ENCODE data around the gene TMEM126A. TPM values are rescaled to one million over a fixed set of nuclear protein-coding genes. Genes with fewer than 3 reads are reported as not detected.

TMEM126A gene
- total and polyA plus RNA-seq, 2 experiments from 2014 or later = 24.7 to 71.1 TPM

DNA sequence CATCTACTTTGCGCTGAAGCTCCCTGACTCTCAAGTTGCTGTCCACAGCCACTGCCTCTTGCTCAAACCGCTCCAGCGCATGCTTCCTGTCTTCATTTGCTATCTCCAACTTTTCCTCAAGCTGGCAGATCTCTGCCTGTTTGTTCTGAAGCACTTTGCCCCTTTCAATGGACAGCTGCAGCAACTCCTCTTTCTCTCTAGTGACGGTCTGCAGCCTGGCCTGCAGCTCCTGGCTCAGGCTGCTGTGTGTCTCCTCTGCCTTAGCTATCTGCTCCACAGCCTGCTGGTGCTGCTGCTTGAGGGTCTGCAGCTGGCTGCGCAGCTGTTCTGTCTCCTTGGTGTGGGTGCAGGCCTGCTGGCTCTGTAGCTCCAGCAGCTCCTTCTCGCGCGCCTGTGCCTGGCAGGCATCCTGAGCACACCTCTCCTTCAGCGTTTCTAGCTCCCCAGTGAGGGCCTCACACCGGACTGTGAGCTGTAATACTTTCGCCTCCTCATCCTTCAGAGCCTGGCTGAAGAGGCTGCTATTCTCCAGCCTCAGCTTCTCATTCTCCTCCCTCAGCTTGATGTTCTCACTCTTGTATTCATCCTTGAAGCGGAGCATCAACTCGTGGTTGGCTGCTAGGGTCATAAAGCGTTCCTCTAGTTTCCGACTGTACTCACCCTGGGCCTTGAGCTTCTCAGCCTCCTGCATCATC lies 37.5 kb downstream of the TMEM126A start:
- Histone ChIP-seq H3K9me2 (ENCODE audit: insufficient read depth) (no peaks in the 10 kb centered on the region), H3K36me3 (ENCODE audit: insufficient read depth) (no peaks in the 10 kb centered on the region), H3K27ac (ENCODE audit: low read depth) (no peak overlapping the region), H3K27me3 (ENCODE audit: insufficient read depth) (no peaks in the 10 kb centered on the region), H3K79me2 (replicated peaks; ENCODE audit: insufficient read depth) (no peaks in the 10 kb centered on the region), H3K4me2 (no peak overlapping the region), H3K4me1 (ENCODE audit: insufficient read depth) (no peaks in the 10 kb centered on the region; the same call in 1 of the 2 replicates), H2AFZ (peak overlapping the region; percentile 73; the same call in 1 of the 2 replicates), H3K4me3 (no peak overlapping the region), H4K20me1 (replicated peaks; ENCODE audit: insufficient read depth) (no peaks in the 10 kb centered on the region), H3F3A (replicated peaks; ENCODE audit: low read depth) (no peaks in the 10 kb centered on the region)
- DNase-seq (ENCODE audit: low spot score) (no peak), ATAC-seq (peak; percentile 21; the same call in 1 of the 3 replicates)
- no peak overlapping the region for H3K4me3 Mint-ChIP-seq
- TF ChIP-seq, protein P1, sequence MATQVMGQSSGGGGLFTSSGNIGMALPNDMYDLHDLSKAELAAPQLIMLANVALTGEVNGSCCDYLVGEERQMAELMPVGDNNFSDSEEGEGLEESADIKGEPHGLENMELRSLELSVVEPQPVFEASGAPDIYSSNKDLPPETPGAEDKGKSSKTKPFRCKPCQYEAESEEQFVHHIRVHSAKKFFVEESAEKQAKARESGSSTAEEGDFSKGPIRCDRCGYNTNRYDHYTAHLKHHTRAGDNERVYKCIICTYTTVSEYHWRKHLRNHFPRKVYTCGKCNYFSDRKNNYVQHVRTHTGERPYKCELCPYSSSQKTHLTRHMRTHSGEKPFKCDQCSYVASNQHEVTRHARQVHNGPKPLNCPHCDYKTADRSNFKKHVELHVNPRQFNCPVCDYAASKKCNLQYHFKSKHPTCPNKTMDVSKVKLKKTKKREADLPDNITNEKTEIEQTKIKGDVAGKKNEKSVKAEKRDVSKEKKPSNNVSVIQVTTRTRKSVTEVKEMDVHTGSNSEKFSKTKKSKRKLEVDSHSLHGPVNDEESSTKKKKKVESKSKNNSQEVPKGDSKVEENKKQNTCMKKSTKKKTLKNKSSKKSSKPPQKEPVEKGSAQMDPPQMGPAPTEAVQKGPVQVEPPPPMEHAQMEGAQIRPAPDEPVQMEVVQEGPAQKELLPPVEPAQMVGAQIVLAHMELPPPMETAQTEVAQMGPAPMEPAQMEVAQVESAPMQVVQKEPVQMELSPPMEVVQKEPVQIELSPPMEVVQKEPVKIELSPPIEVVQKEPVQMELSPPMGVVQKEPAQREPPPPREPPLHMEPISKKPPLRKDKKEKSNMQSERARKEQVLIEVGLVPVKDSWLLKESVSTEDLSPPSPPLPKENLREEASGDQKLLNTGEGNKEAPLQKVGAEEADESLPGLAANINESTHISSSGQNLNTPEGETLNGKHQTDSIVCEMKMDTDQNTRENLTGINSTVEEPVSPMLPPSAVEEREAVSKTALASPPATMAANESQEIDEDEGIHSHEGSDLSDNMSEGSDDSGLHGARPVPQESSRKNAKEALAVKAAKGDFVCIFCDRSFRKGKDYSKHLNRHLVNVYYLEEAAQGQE (IDR thresholded peaks at IDR 0.05; ENCODE audit: unreplicated experiment) = no peak
- TF ChIP-seq ZNF331 (CRISPR knock-in tag; IDR thresholded peaks at IDR 0.05; ENCODE audit: low read depth) = no peak
- TF ChIP-seq NANOG (IDR thresholded peaks at IDR 0.05; ENCODE audit: borderline replicate concordance) = no peak
- TF ChIP-seq, protein P2, sequence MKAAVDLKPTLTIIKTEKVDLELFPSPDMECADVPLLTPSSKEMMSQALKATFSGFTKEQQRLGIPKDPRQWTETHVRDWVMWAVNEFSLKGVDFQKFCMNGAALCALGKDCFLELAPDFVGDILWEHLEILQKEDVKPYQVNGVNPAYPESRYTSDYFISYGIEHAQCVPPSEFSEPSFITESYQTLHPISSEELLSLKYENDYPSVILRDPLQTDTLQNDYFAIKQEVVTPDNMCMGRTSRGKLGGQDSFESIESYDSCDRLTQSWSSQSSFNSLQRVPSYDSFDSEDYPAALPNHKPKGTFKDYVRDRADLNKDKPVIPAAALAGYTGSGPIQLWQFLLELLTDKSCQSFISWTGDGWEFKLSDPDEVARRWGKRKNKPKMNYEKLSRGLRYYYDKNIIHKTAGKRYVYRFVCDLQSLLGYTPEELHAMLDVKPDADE (IDR thresholded peaks at IDR 0.05) = no peak
- no peaks in the 10 kb centered on the region; the same call in 2 of the 3 replicates for H3K36me3 Mint-ChIP-seq (ENCODE audit: low read depth)
- H3K9me3 Mint-ChIP-seq = no peaks in the 10 kb centered on the region
- no peak overlapping the region; the same call in 1 of the 2 replicates for H3K27ac Mint-ChIP-seq
- peaks cover 7% of the 10 kb centered on the region; the same call in 2 of the 3 replicates for H3K4me1 Mint-ChIP-seq
- peaks cover 2% of the 10 kb centered on the region for H3K27me3 Mint-ChIP-seq (ENCODE audit: insufficient read depth, low read depth, poor library complexity)

DNA sequence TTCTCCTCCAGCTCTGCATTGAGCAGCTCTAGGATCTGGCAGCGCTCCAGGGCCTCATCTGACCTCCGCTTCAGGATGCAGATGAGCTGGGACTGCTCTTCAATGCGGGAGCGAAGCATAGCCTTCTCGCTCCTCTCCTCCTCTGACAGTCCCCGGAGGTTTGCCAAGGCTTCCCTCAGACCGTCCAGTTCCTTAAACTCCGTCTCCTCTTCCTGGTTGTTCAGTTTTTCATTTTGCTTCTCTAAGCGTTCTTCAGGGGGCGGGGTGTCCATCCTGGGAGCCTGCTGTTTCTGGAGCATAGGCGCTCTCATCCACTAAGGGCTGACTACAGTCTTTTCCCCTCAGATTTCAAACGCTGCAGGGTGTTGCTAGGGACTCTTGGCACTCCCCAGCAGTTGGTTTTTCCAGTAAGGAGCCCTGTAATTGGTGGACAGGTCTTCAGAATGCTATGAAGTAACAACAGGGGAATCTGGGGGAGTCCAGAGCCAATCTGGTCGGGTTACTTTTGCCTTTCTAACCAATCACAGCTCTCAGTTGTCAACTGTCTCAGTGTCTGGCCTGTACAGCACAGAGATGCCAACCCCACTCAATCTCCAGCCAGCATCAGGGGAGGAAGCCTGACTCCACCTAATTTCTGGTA lies 38.2 kb downstream of the TMEM126A start, which contains the start of gene CCDC89:
Gene CCDC89, minus strand, starts transcription at position 376 of the 640 bp plus-strand sequence. Its CDS starts 65 bp downstream, at position 311.
- H3K4me2 ChIP-seq = no peak within 1 kb of the TSS
- Mint-ChIP-seq H3K9me3 (no peaks in the 10 kb centered on the region), H3K4me1 (peaks cover 4% of the 10 kb centered on the region; the same call in 2 of the 3 replicates), H3K36me3 (ENCODE audit: low read depth) (no peaks in the 10 kb centered on the region; the same call in 2 of the 3 replicates), H3K27ac (no peak within 1 kb of the TSS; the same call in none of the 2 replicates), H3K27me3 (ENCODE audit: insufficient read depth, low read depth, poor library complexity) (peaks cover 4% of the 10 kb centered on the region), H3K4me3 (no peak within 1 kb of the TSS)
- peak; percentile 61 for ATAC-seq
- no peaks in the 10 kb centered on the region; the same call in 1 of the 2 replicates for H3K4me1 ChIP-seq (ENCODE audit: insufficient read depth)
- H3F3A ChIP-seq (replicated peaks; ENCODE audit: low read depth) = no peaks in the 10 kb centered on the region
- no peaks in the 10 kb centered on the region for H3K79me2 ChIP-seq (replicated peaks; ENCODE audit: insufficient read depth)
- no peaks in the 10 kb centered on the region for H3K36me3 ChIP-seq (ENCODE audit: insufficient read depth)
- H2AFZ ChIP-seq = peak within 1 kb of the TSS; percentile 73; the same call in 1 of the 2 replicates
- no peaks in the 10 kb centered on the region for H3K27me3 ChIP-seq (ENCODE audit: insufficient read depth)
- no peak within 1 kb of the TSS for H3K27ac ChIP-seq (ENCODE audit: low read depth)
- H3K4me3 ChIP-seq = no peak within 1 kb of the TSS
- H4K20me1 ChIP-seq (replicated peaks; ENCODE audit: insufficient read depth) = no peaks in the 10 kb centered on the region
- H3K9me2 ChIP-seq (ENCODE audit: insufficient read depth) = no peaks in the 10 kb centered on the region
- DNase-seq (ENCODE audit: low spot score) = peak; percentile 46
- TF ChIP-seq NANOG (IDR thresholded peaks at IDR 0.05; ENCODE audit: borderline replicate concordance) = no peak
- TF ChIP-seq, protein P2 (IDR thresholded peaks at IDR 0.05) = no peak
- no peak for TF ChIP-seq POLR2AphosphoS5 (IDR thresholded peaks at IDR 0.05; ENCODE audit: low read depth)
- no peak for TF ChIP-seq ZNF114 (CRISPR knock-in tag; IDR thresholded peaks at IDR 0.05)
- TF ChIP-seq ZNF331 (CRISPR knock-in tag; IDR thresholded peaks at IDR 0.05; ENCODE audit: low read depth) = no peak
- TF ChIP-seq, protein P3, sequence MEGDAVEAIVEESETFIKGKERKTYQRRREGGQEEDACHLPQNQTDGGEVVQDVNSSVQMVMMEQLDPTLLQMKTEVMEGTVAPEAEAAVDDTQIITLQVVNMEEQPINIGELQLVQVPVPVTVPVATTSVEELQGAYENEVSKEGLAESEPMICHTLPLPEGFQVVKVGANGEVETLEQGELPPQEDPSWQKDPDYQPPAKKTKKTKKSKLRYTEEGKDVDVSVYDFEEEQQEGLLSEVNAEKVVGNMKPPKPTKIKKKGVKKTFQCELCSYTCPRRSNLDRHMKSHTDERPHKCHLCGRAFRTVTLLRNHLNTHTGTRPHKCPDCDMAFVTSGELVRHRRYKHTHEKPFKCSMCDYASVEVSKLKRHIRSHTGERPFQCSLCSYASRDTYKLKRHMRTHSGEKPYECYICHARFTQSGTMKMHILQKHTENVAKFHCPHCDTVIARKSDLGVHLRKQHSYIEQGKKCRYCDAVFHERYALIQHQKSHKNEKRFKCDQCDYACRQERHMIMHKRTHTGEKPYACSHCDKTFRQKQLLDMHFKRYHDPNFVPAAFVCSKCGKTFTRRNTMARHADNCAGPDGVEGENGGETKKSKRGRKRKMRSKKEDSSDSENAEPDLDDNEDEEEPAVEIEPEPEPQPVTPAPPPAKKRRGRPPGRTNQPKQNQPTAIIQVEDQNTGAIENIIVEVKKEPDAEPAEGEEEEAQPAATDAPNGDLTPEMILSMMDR (conservative IDR thresholded peaks at IDR 0.05; ENCODE audit: low read depth in 2 of 2) = no peak
- no peak for TF ChIP-seq JUNB (IDR thresholded peaks at IDR 0.05; ENCODE audit: unreplicated experiment)
- TF ChIP-seq EZH2 (IDR thresholded peaks at IDR 0.05; ENCODE audit: low read depth, unreplicated experiment) = no peak

Data from GM23338 (cell line).